ENCODE data around the gene HSPB1. TPM values are rescaled to one million over a fixed set of nuclear protein-coding genes. Genes with fewer than 3 reads are reported as not detected.
A peak's percentile ranks its signal among the peaks of the same experiment; 100 is the strongest.

Gene HSPB1
- total RNA-seq = 80.4 TPM

DNA sequence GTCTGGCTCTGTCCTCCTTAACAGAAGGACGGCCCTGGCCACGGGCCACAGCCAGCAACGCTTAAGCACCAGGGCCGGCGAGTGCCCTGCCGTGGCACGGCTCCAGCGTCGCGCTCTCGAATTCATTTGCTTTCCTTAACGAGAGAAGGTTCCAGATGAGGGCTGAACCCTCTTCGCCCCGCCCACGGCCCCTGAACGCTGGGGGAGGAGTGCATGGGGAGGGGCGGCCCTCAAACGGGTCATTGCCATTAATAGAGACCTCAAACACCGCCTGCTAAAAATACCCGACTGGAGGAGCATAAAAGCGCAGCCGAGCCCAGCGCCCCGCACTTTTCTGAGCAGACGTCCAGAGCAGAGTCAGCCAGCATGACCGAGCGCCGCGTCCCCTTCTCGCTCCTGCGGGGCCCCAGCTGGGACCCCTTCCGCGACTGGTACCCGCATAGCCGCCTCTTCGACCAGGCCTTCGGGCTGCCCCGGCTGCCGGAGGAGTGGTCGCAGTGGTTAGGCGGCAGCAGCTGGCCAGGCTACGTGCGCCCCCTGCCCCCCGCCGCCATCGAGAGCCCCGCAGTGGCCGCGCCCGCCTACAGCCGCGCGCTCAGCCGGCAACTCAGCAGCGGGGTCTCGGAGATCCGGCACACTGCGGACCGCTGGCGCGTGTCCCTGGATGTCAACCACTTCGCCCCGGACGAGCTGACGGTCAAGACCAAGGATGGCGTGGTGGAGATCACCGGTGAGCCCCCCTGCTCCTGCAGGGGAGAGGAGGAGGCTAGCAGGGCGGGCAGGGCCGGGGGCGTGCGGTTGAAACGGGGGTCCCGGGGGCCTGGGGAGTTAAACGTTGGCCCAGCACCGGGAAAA lies at the start of gene HSPB1:
TSS of gene HSPB1 (plus strand) at position 327 of the 855 bp plus-strand sequence. CDS start at position 367, 40 bp downstream.
- H3K9ac ChIP-seq (ENCODE audit: low read depth in 1 of 3, low read length in 3 of 3) = peak within 1 kb of the TSS; percentile 90 to 99 (median 98)
- no peaks in the 10 kb centered on the region for H3K9me3 ChIP-seq (ENCODE audit: control insufficient read depth in 3 of 3, low read length in 3 of 3)
- H3K27ac ChIP-seq (ENCODE audit: low read depth, low read length) = peak within 1 kb of the TSS; percentile 99
- no peaks in the 10 kb centered on the region for H3K27me3 ChIP-seq (ENCODE audit: control insufficient read depth in 3 of 3, insufficient read depth in 3 of 3, low read length in 3 of 3)
- peaks cover 42 to 58% (median 45%) of the 10 kb centered on the region in 3 donors for H3K4me1 ChIP-seq (ENCODE audit: control insufficient read depth in 3 of 3, insufficient read depth in 3 of 3, low read length in 3 of 3)
- H3K4me3 ChIP-seq (ENCODE audit: low read length in 3 of 3) = peak within 1 kb of the TSS; percentile 85 to 95 (median 92)
- peaks cover 5 to 14% (median 7%) of the 10 kb centered on the region in 3 donors for H3K36me3 ChIP-seq (ENCODE audit: control insufficient read depth in 3 of 3, insufficient read depth in 3 of 3, low read length in 3 of 3)

DNA sequence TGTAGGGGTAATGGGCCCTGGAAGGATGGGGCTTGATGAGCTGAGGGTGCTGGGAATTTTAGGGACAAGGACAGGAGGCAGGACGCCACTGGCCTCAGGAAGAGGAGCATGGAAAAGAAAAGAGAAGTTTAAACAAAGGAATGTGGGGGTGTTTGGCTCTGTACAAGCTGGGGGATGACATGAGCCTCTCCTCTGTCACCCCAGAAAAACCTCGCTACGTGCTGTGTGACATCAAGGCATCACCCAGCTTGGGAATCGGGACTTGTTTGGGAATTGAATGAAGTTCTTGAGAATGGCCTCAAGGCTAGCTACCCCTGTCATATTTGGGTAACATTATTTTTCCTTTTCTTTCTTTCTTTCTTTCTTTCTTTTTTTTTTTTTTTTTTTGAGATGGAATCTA lies 47.7 kb upstream of the HSPB1 start:
- no peak overlapping the region for H3K9ac ChIP-seq (ENCODE audit: low read depth in 1 of 3, low read length in 3 of 3)
- H3K36me3 ChIP-seq (ENCODE audit: control insufficient read depth in 3 of 3, insufficient read depth in 3 of 3, low read length in 3 of 3) = no peaks in the 10 kb centered on the region
- no peak overlapping the region for H3K4me3 ChIP-seq (ENCODE audit: low read length in 3 of 3)
- H3K27me3 ChIP-seq (ENCODE audit: control insufficient read depth in 3 of 3, insufficient read depth in 3 of 3, low read length in 3 of 3) = peaks cover 8 to 24% (median 10%) of the 10 kb centered on the region in 3 donors
- H3K4me1 ChIP-seq (ENCODE audit: control insufficient read depth in 3 of 3, insufficient read depth in 3 of 3, low read length in 3 of 3) = no peaks in the 10 kb centered on the region
- H3K27ac ChIP-seq (ENCODE audit: low read depth, low read length) = no peak overlapping the region
- H3K9me3 ChIP-seq (ENCODE audit: control insufficient read depth in 3 of 3, low read length in 3 of 3) = no peaks in the 10 kb centered on the region

DNA sequence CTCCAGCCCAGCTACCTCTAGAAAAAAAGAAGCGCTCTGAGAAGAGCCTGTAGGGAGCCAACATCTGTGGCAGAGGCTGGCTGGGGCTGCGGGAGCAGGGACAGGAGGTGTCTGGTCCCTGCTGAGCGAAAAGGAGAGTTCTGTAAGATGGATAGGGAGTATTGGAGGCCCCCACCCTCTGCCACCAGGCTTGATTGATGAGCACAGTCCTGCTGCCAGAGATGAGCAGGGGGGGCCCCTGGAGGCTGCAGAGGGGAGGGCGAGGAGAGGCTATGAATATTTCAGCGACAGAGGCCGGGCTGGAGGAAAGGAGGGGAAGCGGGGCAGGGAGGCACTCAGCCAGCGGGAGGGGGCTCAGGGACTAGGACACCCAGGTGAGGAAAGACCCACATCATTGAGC lies 44.5 kb upstream of the HSPB1 start:
- peaks cover 16 to 39% (median 18%) of the 10 kb centered on the region in 3 donors for H3K27me3 ChIP-seq (ENCODE audit: control insufficient read depth in 3 of 3, insufficient read depth in 3 of 3, low read length in 3 of 3)
- no peaks in the 10 kb centered on the region for H3K9me3 ChIP-seq (ENCODE audit: control insufficient read depth in 3 of 3, low read length in 3 of 3)
- H3K4me1 ChIP-seq (ENCODE audit: control insufficient read depth in 3 of 3, insufficient read depth in 3 of 3, low read length in 3 of 3) = no peaks in the 10 kb centered on the region
- no peak overlapping the region for H3K9ac ChIP-seq (ENCODE audit: low read depth in 1 of 3, low read length in 3 of 3)
- no peaks in the 10 kb centered on the region for H3K36me3 ChIP-seq (ENCODE audit: control insufficient read depth in 3 of 3, insufficient read depth in 3 of 3, low read length in 3 of 3)
- H3K27ac ChIP-seq (ENCODE audit: low read depth, low read length) = no peak overlapping the region
- no peak overlapping the region for H3K4me3 ChIP-seq (ENCODE audit: low read length in 3 of 3)

DNA sequence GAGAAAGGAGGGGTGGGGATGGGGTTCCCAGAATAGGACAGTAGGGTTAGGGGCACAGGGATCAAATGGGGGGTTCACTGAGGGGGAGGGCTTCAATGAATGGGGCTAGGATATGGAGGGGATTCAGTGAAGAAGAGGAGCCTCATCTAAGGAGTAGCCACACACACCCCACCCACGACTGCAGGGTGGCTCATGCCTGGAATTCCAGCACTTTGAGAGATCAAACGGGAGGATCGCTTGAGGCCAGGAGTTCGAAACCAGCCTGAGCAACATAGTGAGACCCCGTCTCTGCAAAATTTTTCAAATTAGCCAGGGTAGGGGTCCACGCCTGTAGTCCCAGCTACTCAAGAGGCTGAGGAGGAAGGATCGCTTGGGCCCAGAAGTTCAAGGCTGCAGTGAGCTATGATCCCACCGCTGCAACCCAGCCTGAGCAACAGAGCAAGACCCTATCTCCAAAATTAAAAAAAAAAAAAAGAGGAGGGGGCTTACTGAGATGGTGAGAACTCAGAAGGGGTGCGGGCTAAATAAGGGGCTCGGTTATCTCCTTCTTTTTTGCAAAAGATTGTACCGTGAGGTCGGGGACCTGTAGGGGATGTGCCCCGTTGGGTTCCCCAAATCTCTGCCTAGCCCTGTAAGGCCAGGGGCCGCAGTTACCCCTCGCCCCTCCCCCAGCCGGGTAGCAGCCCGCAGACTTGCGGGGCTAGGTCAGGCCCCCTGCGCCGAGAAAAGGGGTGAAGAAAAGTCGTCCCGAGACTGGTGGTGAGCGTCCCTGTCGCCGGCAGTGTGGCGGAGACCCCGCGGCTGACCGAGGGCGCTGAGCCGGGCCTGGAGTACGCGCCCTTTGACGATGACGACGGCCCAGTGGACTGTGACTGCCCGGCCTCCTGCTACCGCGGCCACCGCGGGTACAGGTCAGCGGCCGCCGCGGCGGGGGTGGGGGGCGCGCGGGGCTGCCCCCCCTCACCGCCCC lies 43.1 kb upstream of the HSPB1 start:
- Histone ChIP-seq H3K36me3 (ENCODE audit: control insufficient read depth in 3 of 3, insufficient read depth in 3 of 3, low read length in 3 of 3) (no peaks in the 10 kb centered on the region), H3K27ac (ENCODE audit: low read depth, low read length) (no peak overlapping the region), H3K9me3 (ENCODE audit: control insufficient read depth in 3 of 3, low read length in 3 of 3) (no peaks in the 10 kb centered on the region), H3K4me1 (ENCODE audit: control insufficient read depth in 3 of 3, insufficient read depth in 3 of 3, low read length in 3 of 3) (no peaks in the 10 kb centered on the region), H3K27me3 (ENCODE audit: control insufficient read depth in 3 of 3, insufficient read depth in 3 of 3, low read length in 3 of 3) (peaks cover 16 to 43% (median 18%) of the 10 kb centered on the region in 3 donors), H3K9ac (ENCODE audit: low read depth in 1 of 3, low read length in 3 of 3) (no peak overlapping the region), H3K4me3 (ENCODE audit: low read length in 3 of 3) (no peak overlapping the region)

DNA sequence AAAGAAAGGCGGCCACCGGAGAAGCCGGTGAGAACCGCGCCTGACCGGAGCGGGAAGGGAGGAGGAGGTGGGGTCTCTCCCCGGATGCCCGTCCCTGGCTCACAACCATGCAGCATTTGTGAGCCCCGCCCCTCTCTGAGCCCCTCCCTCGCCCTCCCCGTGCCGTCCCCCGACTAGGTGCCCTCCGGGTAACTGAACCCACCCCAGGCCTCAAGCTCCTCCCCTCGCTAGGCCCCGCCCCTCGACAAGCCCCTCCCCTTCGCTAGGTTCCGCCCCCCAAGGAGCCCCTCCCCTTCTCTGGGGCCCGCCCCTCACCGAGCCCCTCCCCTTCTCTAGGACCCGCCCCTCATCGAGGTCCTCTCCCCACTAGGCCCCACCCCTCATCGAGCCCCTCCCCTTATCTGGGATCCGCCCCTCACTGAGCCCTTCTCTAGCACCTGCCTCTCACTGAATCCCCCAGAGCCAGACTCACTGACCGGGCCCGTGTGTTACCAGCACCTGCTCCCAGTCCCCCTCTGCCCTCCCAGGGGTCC lies 42.2 kb upstream of the HSPB1 start:
- no peak overlapping the region for H3K9ac ChIP-seq (ENCODE audit: low read depth in 1 of 3, low read length in 3 of 3)
- peaks cover 16 to 41% (median 18%) of the 10 kb centered on the region in 3 donors for H3K27me3 ChIP-seq (ENCODE audit: control insufficient read depth in 3 of 3, insufficient read depth in 3 of 3, low read length in 3 of 3)
- no peak overlapping the region for H3K4me3 ChIP-seq (ENCODE audit: low read length in 3 of 3)
- H3K9me3 ChIP-seq (ENCODE audit: control insufficient read depth in 3 of 3, low read length in 3 of 3) = no peaks in the 10 kb centered on the region
- H3K27ac ChIP-seq (ENCODE audit: low read depth, low read length) = no peak overlapping the region
- no peaks in the 10 kb centered on the region for H3K4me1 ChIP-seq (ENCODE audit: control insufficient read depth in 3 of 3, insufficient read depth in 3 of 3, low read length in 3 of 3)
- no peaks in the 10 kb centered on the region for H3K36me3 ChIP-seq (ENCODE audit: control insufficient read depth in 3 of 3, insufficient read depth in 3 of 3, low read length in 3 of 3)

DNA sequence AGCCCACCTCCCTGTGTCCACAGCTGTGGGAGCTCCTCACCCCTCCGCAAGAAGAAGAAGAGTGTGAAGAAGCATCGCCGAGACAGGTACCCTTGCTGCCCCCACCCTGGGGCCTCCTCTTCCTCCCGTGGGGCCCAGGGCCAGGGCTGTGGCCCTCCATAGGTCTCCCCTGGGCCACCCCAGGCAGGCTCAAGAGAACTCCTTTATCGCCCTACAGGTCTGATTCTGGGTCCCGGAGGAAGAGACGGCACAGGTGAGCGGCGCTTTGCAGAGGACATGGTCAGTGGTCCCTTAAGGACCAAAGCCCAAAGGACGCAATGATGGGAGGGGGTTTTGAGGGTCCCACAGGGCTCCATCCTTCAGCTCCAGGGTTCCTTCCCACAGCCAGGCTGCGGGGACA lies 41.1 kb upstream of the HSPB1 start:
- no peaks in the 10 kb centered on the region for H3K4me1 ChIP-seq (ENCODE audit: control insufficient read depth in 3 of 3, insufficient read depth in 3 of 3, low read length in 3 of 3)
- H3K9me3 ChIP-seq (ENCODE audit: control insufficient read depth in 3 of 3, low read length in 3 of 3) = no peaks in the 10 kb centered on the region
- H3K27ac ChIP-seq (ENCODE audit: low read depth, low read length) = no peak overlapping the region
- no peak overlapping the region for H3K9ac ChIP-seq (ENCODE audit: low read depth in 1 of 3, low read length in 3 of 3)
- H3K27me3 ChIP-seq (ENCODE audit: control insufficient read depth in 3 of 3, insufficient read depth in 3 of 3, low read length in 3 of 3) = peaks cover 16 to 41% (median 18%) of the 10 kb centered on the region in 3 donors
- H3K36me3 ChIP-seq (ENCODE audit: control insufficient read depth in 3 of 3, insufficient read depth in 3 of 3, low read length in 3 of 3) = no peaks in the 10 kb centered on the region
- no peak overlapping the region for H3K4me3 ChIP-seq (ENCODE audit: low read length in 3 of 3)

DNA sequence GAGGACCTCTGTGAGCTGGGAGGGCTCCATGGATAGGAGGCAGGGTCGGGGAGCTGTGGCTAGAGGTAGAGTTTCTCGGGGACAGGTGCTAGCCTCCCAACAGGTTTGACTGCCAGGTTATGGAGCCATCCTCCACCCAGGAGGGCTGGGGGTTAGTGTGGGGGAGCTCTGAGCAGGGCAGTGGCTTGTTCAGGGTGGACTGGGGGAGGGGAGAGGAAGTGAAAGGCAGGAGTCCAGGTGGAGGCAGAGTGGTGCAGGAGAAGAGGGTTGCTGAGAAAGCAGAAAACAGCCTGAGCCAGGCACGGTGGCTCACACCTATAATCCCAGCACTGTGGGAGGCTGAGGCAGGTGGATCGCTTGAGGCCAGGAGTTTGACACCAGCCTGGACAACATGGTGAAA lies 40.5 kb upstream of the HSPB1 start:
- Histone ChIP-seq H3K27ac (ENCODE audit: low read depth, low read length) (no peak overlapping the region), H3K4me3 (ENCODE audit: low read length in 3 of 3) (no peak overlapping the region), H3K9me3 (ENCODE audit: control insufficient read depth in 3 of 3, low read length in 3 of 3) (no peaks in the 10 kb centered on the region), H3K9ac (ENCODE audit: low read depth in 1 of 3, low read length in 3 of 3) (no peak overlapping the region), H3K36me3 (ENCODE audit: control insufficient read depth in 3 of 3, insufficient read depth in 3 of 3, low read length in 3 of 3) (no peaks in the 10 kb centered on the region), H3K27me3 (ENCODE audit: control insufficient read depth in 3 of 3, insufficient read depth in 3 of 3, low read length in 3 of 3) (peaks cover 20 to 45% (median 22%) of the 10 kb centered on the region in 3 donors), H3K4me1 (ENCODE audit: control insufficient read depth in 3 of 3, insufficient read depth in 3 of 3, low read length in 3 of 3) (peaks cover 1 to 2% (median 2%) of the 10 kb centered on the region in 3 donors)

DNA sequence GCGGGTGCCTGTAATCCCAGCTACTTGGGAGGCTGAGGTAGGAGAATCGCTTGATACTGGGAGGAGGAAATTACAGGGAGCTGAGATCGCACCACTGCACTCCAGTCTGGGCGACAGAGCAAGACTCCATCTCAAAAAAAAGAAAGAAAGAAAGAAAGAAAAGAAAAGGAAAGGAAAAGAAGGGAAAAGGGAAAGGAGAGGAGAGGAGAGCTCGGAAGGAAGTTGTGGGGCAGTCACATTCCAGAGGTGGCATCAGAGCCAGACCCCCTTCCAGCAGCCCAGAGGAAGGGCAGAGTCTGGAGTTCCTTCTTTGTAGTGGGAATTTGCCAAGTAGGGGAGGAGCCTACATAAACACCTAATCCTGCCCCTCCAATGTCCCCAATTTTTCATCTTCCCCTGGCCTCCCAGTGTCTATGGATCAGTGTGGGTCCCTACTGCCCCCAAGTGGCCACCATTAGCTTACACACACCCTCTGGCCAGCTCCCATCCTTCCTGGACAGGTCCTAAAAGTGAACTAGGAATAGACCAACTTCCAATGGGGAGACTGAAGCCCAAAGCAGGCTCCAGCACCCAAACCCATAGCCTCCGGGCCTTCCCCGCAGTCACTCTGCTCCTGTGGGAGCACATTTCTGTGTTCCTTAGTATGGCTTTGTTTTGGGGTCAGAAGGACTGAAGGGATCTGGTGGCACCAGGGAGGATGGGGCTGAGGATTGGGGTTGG lies 39.6 kb upstream of the HSPB1 start:
- H3K4me1 ChIP-seq (ENCODE audit: control insufficient read depth in 3 of 3, insufficient read depth in 3 of 3, low read length in 3 of 3) = peaks cover 4 to 5% (median 5%) of the 10 kb centered on the region in 3 donors
- H3K27me3 ChIP-seq (ENCODE audit: control insufficient read depth in 3 of 3, insufficient read depth in 3 of 3, low read length in 3 of 3) = peaks cover 26 to 46% (median 28%) of the 10 kb centered on the region in 3 donors
- H3K9me3 ChIP-seq (ENCODE audit: control insufficient read depth in 3 of 3, low read length in 3 of 3) = no peaks in the 10 kb centered on the region
- no peak overlapping the region for H3K4me3 ChIP-seq (ENCODE audit: low read length in 3 of 3)
- no peak overlapping the region for H3K27ac ChIP-seq (ENCODE audit: low read depth, low read length)
- H3K36me3 ChIP-seq (ENCODE audit: control insufficient read depth in 3 of 3, insufficient read depth in 3 of 3, low read length in 3 of 3) = no peaks in the 10 kb centered on the region
- no peak overlapping the region for H3K9ac ChIP-seq (ENCODE audit: low read depth in 1 of 3, low read length in 3 of 3)

DNA sequence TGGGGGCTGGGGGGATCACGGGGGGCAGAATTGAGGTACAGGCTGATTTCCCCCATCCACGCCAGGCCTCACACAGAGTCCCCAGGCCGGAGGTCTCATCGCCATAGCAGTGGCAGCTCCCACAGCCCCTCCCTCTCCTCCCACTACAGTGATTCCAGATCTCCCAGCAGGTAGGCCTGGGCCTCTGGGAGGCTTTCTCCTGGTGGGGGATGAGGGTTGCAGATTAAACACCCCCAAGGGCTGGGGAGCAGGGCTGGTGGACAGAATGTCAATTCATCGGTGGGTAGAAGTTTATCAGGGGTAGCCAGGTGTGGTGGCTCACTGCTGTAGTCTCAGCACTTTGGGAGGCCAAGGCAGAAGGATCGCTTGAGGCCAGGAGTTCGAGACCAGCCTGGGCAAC lies 37.2 kb upstream of the HSPB1 start:
- Histone ChIP-seq H3K4me1 (ENCODE audit: control insufficient read depth in 3 of 3, insufficient read depth in 3 of 3, low read length in 3 of 3) (peaks cover 4 to 7% (median 5%) of the 10 kb centered on the region in 3 donors), H3K27ac (ENCODE audit: low read depth, low read length) (no peak overlapping the region), H3K9ac (ENCODE audit: low read depth in 1 of 3, low read length in 3 of 3) (no peak overlapping the region), H3K9me3 (ENCODE audit: control insufficient read depth in 3 of 3, low read length in 3 of 3) (no peaks in the 10 kb centered on the region), H3K36me3 (ENCODE audit: control insufficient read depth in 3 of 3, insufficient read depth in 3 of 3, low read length in 3 of 3) (no peaks in the 10 kb centered on the region), H3K4me3 (ENCODE audit: low read length in 3 of 3) (no peak overlapping the region), H3K27me3 (ENCODE audit: control insufficient read depth in 3 of 3, insufficient read depth in 3 of 3, low read length in 3 of 3) (peaks cover 33 to 47% (median 33%) of the 10 kb centered on the region in 3 donors)

Measured in skeletal muscle tissue (tissue), 4 donors.